DND-41 (cell line): ENCODE data around the gene COX5A.

Experiments used
- EZH2 ChIP-seq: IDR thresholded peaks from 3 replicates; pipeline ENCODE4 v1.6.1; 2012; ENCODE audit warnings: borderline replicate concordance, low read depth, mild to moderate bottlenecking, moderate library complexity, low read length, inconsistent platforms; ENCODE audit not compliant: severe bottlenecking
- TF ChIP-seq, protein P1 (sequence below): IDR thresholded peaks from 2 replicates; pipeline ENCODE4 v1.5.1; 2012; ENCODE audit warnings: borderline replicate concordance, low read length, moderate library complexity, mild to moderate bottlenecking; ENCODE audit not compliant: poor library complexity, severe bottlenecking; ENCODE audit errors: extremely low read depth

DNA sequence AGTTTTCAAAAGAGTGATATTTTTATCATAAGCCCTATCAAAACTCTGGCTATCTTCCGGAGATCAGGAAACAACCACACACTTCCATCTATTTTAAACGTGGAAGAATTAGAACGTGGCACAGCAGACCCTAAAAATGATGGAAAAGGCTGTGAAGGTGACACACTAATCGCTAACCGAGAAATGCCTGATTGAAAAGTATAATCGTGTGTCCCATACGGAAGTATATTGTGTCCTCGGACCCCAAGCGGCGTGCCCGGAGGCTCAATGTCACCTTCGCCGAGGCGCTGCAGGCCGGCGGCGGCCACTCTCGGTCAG, 642 bp downstream of the COX5A start:
- TF ChIP-seq, protein P1, sequence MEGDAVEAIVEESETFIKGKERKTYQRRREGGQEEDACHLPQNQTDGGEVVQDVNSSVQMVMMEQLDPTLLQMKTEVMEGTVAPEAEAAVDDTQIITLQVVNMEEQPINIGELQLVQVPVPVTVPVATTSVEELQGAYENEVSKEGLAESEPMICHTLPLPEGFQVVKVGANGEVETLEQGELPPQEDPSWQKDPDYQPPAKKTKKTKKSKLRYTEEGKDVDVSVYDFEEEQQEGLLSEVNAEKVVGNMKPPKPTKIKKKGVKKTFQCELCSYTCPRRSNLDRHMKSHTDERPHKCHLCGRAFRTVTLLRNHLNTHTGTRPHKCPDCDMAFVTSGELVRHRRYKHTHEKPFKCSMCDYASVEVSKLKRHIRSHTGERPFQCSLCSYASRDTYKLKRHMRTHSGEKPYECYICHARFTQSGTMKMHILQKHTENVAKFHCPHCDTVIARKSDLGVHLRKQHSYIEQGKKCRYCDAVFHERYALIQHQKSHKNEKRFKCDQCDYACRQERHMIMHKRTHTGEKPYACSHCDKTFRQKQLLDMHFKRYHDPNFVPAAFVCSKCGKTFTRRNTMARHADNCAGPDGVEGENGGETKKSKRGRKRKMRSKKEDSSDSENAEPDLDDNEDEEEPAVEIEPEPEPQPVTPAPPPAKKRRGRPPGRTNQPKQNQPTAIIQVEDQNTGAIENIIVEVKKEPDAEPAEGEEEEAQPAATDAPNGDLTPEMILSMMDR = no peak
- TF ChIP-seq EZH2 = no peak
